Astrocyte (in vitro differentiated cells and primary cell): ENCODE measurements around the gene PIGB. TPM values are rescaled to one million over a fixed set of nuclear protein-coding genes. Genes with fewer than 3 reads are reported as not detected.

Experiments
- DNase-seq: peaks from one replicate; pipeline ENCODE4 v3.0.0-alpha.2; 2010; ENCODE audit warnings: low read depth
- FAIRE-seq: peaks from 2 replicates; lab custom pipeline; 2011; peaks lifted over from hg19 to GRCh38; lab: Jason Lieb, UNC
- H2AFZ ChIP-seq: 2 replicates; pipeline ENCODE4 v1.6.0; 2012; ENCODE audit warnings: low read depth, low read length, inconsistent platforms
- H3K27ac ChIP-seq: 2 replicates; pipeline ENCODE4 v1.5.1; 2011; ENCODE audit warnings: low read depth, low read length, inconsistent platforms
- H3K27me3 ChIP-seq: 2 replicates; pipeline ENCODE4 v1.6.0; 2011; ENCODE audit warnings: low read length, inconsistent platforms; ENCODE audit not compliant: insufficient read depth
- H3K36me3 ChIP-seq: 2 replicates; pipeline ENCODE4 v1.5.1; 2011; ENCODE audit warnings: low read length, inconsistent platforms; ENCODE audit not compliant: insufficient read depth
- H3K4me1 ChIP-seq: 2 replicates; pipeline ENCODE4 v1.5.1; 2011; ENCODE audit warnings: low read length, inconsistent platforms; ENCODE audit not compliant: insufficient read depth
- H3K4me2 ChIP-seq: 2 replicates; pipeline ENCODE4 v1.6.0; 2012; ENCODE audit warnings: low read length, inconsistent platforms
- H3K4me3 ChIP-seq: 2 replicates; pipeline ENCODE4 v1.5.1; 2011; ENCODE audit warnings: low read depth, mild to moderate bottlenecking, low read length, inconsistent platforms; ENCODE audit not compliant: insufficient read depth
- H3K79me2 ChIP-seq: 2 replicates; pipeline ENCODE4 v1.6.0; 2012; ENCODE audit warnings: mild to moderate bottlenecking, low read length, inconsistent platforms; ENCODE audit not compliant: insufficient read depth
- H3K9ac ChIP-seq: 2 replicates; pipeline ENCODE4 v1.6.0; 2012; ENCODE audit warnings: mild to moderate bottlenecking, low read length, inconsistent platforms
- H3K9me3 ChIP-seq: 2 replicates; pipeline ENCODE4 v1.5.1; 2012; ENCODE audit warnings: low read depth, mild to moderate bottlenecking, low read length, inconsistent platforms; ENCODE audit not compliant: insufficient read depth
- H4K20me1 ChIP-seq: 2 replicates; pipeline ENCODE4 v1.6.0; 2012; ENCODE audit warnings: low read length, inconsistent platforms; ENCODE audit not compliant: insufficient read depth
- H3K27ac Mint-ChIP-seq: one replicate; pipeline ENCODE4 v1.8.0; 2021; ENCODE audit warnings: mild to moderate bottlenecking, mixed read lengths; ENCODE audit not compliant: unreplicated experiment
- H3K27me3 Mint-ChIP-seq: one replicate; pipeline ENCODE4 v1.8.0; 2021; ENCODE audit warnings: low read depth, mixed read lengths; ENCODE audit not compliant: unreplicated experiment
- H3K36me3 Mint-ChIP-seq: one replicate; pipeline ENCODE4 v1.8.0; 2021; ENCODE audit warnings: low read depth, mixed read lengths; ENCODE audit not compliant: unreplicated experiment
- H3K4me1 Mint-ChIP-seq: one replicate; pipeline ENCODE4 v1.8.0; 2021; ENCODE audit warnings: low read depth, mixed read lengths; ENCODE audit not compliant: unreplicated experiment
- H3K4me3 Mint-ChIP-seq: one replicate; pipeline ENCODE4 v1.8.0; 2021; ENCODE audit warnings: mild to moderate bottlenecking, moderate library complexity, mixed read lengths; ENCODE audit not compliant: unreplicated experiment
- H3K9me3 Mint-ChIP-seq: one replicate; pipeline ENCODE4 v1.8.0; 2021; ENCODE audit warnings: mild to moderate bottlenecking, mixed read lengths; ENCODE audit not compliant: unreplicated experiment
- CTCF ChIP-seq: IDR thresholded peaks from 2 replicates; pipeline ENCODE4 v1.5.1; 2011; ENCODE audit warnings: low read depth, mild to moderate bottlenecking, inconsistent platforms, low read length, moderate library complexity; ENCODE audit not compliant: insufficient read depth
- EZH2 ChIP-seq: IDR thresholded peaks from 2 replicates; pipeline ENCODE4 v1.6.1; 2012; ENCODE audit warnings: mild to moderate bottlenecking, low read length, inconsistent platforms; ENCODE audit not compliant: insufficient read depth
- total RNA-seq: library from RNA; stranded (reverse); gene quantifications from 2 replicates; pipeline ENCODE4 v1.2.1, GENCODE V29; 2021

PIGB gene
- total RNA-seq, 1 donor from 2014 or later, result 10.6 TPM

GRCh38 chr15:55401786-55402246 is 82.8 kb downstream of the PIGB start:
- Histone ChIP-seq H3K4me2 (no peak overlapping the region), H3K9me3 (no peaks in the 10 kb centered on the region), H3K9ac (no peak overlapping the region), H2AFZ (no peak overlapping the region), H3K36me3 (no peaks in the 10 kb centered on the region), H3K79me2 (no peaks in the 10 kb centered on the region), H3K27ac (no peak overlapping the region), H3K4me3 (no peak overlapping the region), H3K27me3 (no peaks in the 10 kb centered on the region), H4K20me1 (no peaks in the 10 kb centered on the region), H3K4me1 (no peaks in the 10 kb centered on the region)
- H3K36me3 Mint-ChIP-seq, result peaks cover 2% of the 10 kb centered on the region
- H3K9me3 Mint-ChIP-seq, result peaks cover 8% of the 10 kb centered on the region
- DNase-seq (no peak), FAIRE-seq (no peak)
- no peak overlapping the region for H3K4me3 Mint-ChIP-seq
- no peak for TF ChIP-seq CTCF
- no peak for TF ChIP-seq EZH2
- no peaks in the 10 kb centered on the region for H3K27me3 Mint-ChIP-seq
- no peak overlapping the region for H3K27ac Mint-ChIP-seq
- H3K4me1 Mint-ChIP-seq, result peaks cover 19% of the 10 kb centered on the region

- Histone ChIP-seq H3K36me3 (no peaks in the 10 kb centered on the region), H3K27ac (no peak overlapping the region), H2AFZ (no peak overlapping the region), H3K27me3 (no peaks in the 10 kb centered on the region), H4K20me1 (no peaks in the 10 kb centered on the region), H3K9ac (no peak overlapping the region), H3K79me2 (peaks cover 7% of the 10 kb centered on the region), H3K4me3 (no peak overlapping the region), H3K9me3 (no peaks in the 10 kb centered on the region), H3K4me2 (no peak overlapping the region), H3K4me1 (peaks cover 5% of the 10 kb centered on the region)
- Mint-ChIP-seq H3K9me3 (peaks cover 5% of the 10 kb centered on the region), H3K4me1 (peaks cover 21% of the 10 kb centered on the region), H3K27ac (peak overlapping the region; percentile 87), H3K36me3 (peaks cover 2% of the 10 kb centered on the region), H3K27me3 (no peaks in the 10 kb centered on the region), H3K4me3 (peak overlapping the region; percentile 9)
- FAIRE-seq (no peak), DNase-seq (no peak)
- no peak for TF ChIP-seq CTCF
- TF ChIP-seq EZH2, result no peak
These were observed 83.7 kb downstream of the PIGB start for GRCh38 chr15:55402707-55403106.

- Histone ChIP-seq H3K4me3 (no peak overlapping the region), H3K4me2 (no peak overlapping the region), H3K79me2 (peaks cover 8% of the 10 kb centered on the region), H3K4me1 (peaks cover 5% of the 10 kb centered on the region), H3K36me3 (no peaks in the 10 kb centered on the region), H3K27ac (no peak overlapping the region), H2AFZ (no peak overlapping the region), H3K27me3 (no peaks in the 10 kb centered on the region), H4K20me1 (no peaks in the 10 kb centered on the region), H3K9me3 (no peaks in the 10 kb centered on the region), H3K9ac (no peak overlapping the region)
- Mint-ChIP-seq H3K36me3 (peaks cover 2% of the 10 kb centered on the region), H3K4me3 (no peak overlapping the region), H3K27me3 (no peaks in the 10 kb centered on the region), H3K9me3 (peaks cover 3% of the 10 kb centered on the region), H3K4me1 (peaks cover 21% of the 10 kb centered on the region), H3K27ac (peak overlapping the region; percentile 87)
- no peak for TF ChIP-seq EZH2
- TF ChIP-seq CTCF, result no peak
- DNase-seq (peak; percentile 37), FAIRE-seq (no peak)
These were observed 84.5 kb downstream of the PIGB start for GRCh38 chr15:55403531-55403930.
